ENCODE data around the gene PRRT3. TPM values are rescaled to one million over a fixed set of nuclear protein-coding genes. Genes with fewer than 3 reads are reported as not detected.
A peak's percentile ranks its signal among the peaks of the same experiment; 100 is the strongest.

Gene PRRT3
- total RNA-seq, 6 donors from 2014 or later, result 1.6 to 7.1 (median 4.5) TPM

DNA sequence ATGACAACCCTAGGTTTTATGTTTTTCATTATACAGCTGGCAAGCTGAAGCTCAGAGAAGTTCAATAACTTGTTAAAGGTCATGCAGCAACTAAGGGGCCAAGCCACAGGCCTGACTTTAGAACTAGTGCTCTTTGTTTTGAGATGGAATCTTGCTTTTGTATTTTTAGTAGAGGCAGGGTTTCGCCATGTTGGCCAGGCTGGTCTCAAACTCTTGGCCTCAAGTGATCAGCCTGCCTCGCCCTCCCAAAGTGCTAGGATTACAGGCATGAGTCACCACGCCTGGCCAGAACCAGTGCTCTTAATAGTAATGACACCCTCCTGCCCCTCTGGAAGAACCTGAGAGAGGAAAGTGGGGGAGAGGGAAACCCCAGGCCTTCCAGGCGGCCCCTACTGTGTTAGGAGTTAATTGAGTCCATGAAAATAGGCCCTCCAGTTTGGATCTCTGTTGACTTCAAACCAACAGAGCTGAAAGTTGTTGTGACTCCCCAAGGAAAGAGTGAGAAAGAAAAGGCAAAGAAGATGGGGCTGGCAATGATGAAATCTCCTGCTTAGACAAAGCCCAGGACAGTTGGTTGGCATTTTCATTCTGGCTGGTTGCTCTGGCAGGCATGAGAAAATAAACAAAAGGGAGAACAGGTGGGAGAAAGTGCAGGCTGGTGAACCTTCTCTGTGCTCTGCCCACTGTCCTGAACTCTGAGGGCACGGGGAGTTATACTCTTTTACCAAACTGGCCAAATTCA lies 3.6 kb upstream of the PRRT3 start:
- WGBS, 2 donors, result 81 to 85% methylated on average over 3 to 5 of the region's 5 CpGs
- Histone ChIP-seq H3K4me1 (peaks cover 10 to 12% (median 11%) of the 10 kb centered on the region in 4 donors), H3K4me3 (no peak overlapping the region), H3K27me3 (no peaks in the 10 kb centered on the region), H3K27ac (peak overlapping the region in 1 of 4 donors; percentile 14), H3K9me3 (no peaks in the 10 kb centered on the region), H3K36me3 (peaks cover 0 to 7% (median 1%) of the 10 kb centered on the region in 4 donors)
- ATAC-seq (ENCODE audit: low FRiP score in 2 of 2) (peak in 1 of 2 donors; percentile 45), DNase-seq (no peak)
- TF ChIP-seq, protein P1, sequence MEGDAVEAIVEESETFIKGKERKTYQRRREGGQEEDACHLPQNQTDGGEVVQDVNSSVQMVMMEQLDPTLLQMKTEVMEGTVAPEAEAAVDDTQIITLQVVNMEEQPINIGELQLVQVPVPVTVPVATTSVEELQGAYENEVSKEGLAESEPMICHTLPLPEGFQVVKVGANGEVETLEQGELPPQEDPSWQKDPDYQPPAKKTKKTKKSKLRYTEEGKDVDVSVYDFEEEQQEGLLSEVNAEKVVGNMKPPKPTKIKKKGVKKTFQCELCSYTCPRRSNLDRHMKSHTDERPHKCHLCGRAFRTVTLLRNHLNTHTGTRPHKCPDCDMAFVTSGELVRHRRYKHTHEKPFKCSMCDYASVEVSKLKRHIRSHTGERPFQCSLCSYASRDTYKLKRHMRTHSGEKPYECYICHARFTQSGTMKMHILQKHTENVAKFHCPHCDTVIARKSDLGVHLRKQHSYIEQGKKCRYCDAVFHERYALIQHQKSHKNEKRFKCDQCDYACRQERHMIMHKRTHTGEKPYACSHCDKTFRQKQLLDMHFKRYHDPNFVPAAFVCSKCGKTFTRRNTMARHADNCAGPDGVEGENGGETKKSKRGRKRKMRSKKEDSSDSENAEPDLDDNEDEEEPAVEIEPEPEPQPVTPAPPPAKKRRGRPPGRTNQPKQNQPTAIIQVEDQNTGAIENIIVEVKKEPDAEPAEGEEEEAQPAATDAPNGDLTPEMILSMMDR (IDR thresholded peaks at IDR 0.05), result no peak
- TF ChIP-seq EP300 (IDR thresholded peaks at IDR 0.05), result no peak
- TF ChIP-seq POLR2AphosphoS5 (IDR thresholded peaks at IDR 0.05), result no peak
- TF ChIP-seq POLR2A (IDR thresholded peaks at IDR 0.05), result no peak

DNA sequence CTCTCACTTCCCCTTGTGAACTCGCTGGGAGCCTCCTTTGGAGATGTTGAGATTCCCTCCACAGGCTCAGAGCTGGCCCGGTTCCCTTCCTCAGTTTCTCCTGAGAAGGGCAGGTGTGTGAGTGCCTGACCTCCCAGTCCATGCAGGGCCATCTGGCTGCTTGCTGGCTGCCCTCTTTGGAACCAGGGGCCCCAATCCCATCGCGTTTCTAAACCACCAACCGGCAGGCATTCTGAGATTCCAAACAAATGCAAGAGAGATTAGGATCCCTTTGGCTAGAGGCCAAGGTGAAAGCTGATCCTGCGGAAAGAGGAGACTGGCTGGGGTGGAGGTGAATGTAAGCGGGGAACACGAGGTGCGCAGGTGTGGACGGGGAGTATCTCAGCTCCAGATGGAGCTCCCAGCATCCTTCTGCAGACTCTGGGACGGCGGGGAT lies 2.9 kb upstream of the PRRT3 start:
- ATAC-seq (ENCODE audit: low FRiP score in 2 of 2), result no peak
- Histone ChIP-seq H3K27ac (no peak overlapping the region), H3K27me3 (no peaks in the 10 kb centered on the region), H3K9me3 (no peaks in the 10 kb centered on the region), H3K4me1 (peaks cover 10 to 12% (median 11%) of the 10 kb centered on the region in 4 donors), H3K4me3 (no peak overlapping the region), H3K36me3 (peaks cover 0 to under 1% (median 0%) of the 10 kb centered on the region in 4 donors)
- WGBS, 2 donors, result 59 to 62% methylated on average over 12 of the region's 12 CpGs
- TF ChIP-seq, protein P1 (IDR thresholded peaks at IDR 0.05), result no peak
- no peak for TF ChIP-seq EP300 (IDR thresholded peaks at IDR 0.05)
- TF ChIP-seq POLR2A (IDR thresholded peaks at IDR 0.05), result no peak
- TF ChIP-seq POLR2AphosphoS5 (IDR thresholded peaks at IDR 0.05), result no peak
- no peak for DNase-seq

DNA sequence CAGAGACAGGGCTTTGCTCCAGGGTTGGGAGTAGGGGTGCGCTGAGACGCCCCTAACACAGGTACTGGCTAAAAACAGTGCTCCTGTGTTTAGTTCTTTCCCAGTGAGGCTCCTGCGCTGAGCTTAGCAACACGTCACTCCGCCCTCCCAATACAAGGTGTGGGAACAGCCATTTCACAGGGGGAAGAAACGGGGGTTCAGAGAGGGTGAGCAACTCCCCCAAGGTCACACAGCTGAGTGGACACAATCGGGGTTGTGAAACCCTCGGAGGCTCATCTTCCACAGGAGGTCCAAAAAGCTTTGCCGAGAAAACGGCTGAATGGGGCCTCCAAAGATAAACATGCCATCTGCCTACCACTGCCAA lies 628 bp downstream of the PRRT3 start:
- DNase-seq, result no peak
- Histone ChIP-seq H3K4me3 (peak overlapping the region in 3 of 4 donors; percentile 49 to 62 (median 56)), H3K4me1 (peaks cover 15 to 24% (median 17%) of the 10 kb centered on the region in 4 donors), H3K36me3 (no peaks in the 10 kb centered on the region), H3K9me3 (no peaks in the 10 kb centered on the region), H3K27me3 (no peaks in the 10 kb centered on the region), H3K27ac (no peak overlapping the region)
- TF ChIP-seq, protein P1 (IDR thresholded peaks at IDR 0.05), result no peak
- TF ChIP-seq POLR2AphosphoS5 (IDR thresholded peaks at IDR 0.05), result no peak
- no peak for TF ChIP-seq EP300 (IDR thresholded peaks at IDR 0.05)
- 34 to 49% methylated on average over 9 to 10 of the region's 10 CpGs for WGBS, 2 donors
- ATAC-seq (ENCODE audit: low FRiP score in 2 of 2), result no peak

DNA sequence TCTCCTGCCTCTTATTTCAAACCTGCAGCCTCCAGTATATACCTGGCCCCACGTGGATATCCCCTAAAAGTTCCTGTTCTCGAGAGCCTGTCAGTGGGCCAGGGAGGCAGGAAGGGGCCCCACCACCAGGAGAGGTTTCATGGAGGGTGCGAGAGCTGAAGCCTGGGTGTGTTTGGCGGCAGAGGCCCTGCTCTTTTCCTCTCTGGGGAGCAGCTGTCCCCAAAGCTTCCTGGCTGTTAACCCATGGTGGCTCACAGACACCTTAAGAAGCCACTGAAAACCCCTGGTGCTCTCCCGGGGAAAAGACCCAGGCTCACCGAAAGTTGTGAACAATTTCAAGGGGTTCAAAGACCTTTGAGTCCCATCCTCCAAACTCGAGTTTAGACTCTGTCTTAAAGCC lies 1.1 kb downstream of the PRRT3 start:
- DNase-seq (no peak), ATAC-seq (ENCODE audit: low FRiP score in 2 of 2) (no peak)
- WGBS, 2 donors, result 30 to 48% methylated on average over 4 to 7 of the region's 7 CpGs
- TF ChIP-seq, protein P1 (IDR thresholded peaks at IDR 0.05), result no peak
- TF ChIP-seq POLR2A (IDR thresholded peaks at IDR 0.05), result no peak
- TF ChIP-seq POLR2AphosphoS5 (IDR thresholded peaks at IDR 0.05), result no peak
- TF ChIP-seq EP300 (IDR thresholded peaks at IDR 0.05), result no peak
- Histone ChIP-seq H3K4me3 (no peak overlapping the region), H3K4me1 (peaks cover 15 to 28% (median 17%) of the 10 kb centered on the region in 4 donors), H3K36me3 (no peaks in the 10 kb centered on the region), H3K9me3 (no peaks in the 10 kb centered on the region), H3K27me3 (no peaks in the 10 kb centered on the region), H3K27ac (no peak overlapping the region)

DNA sequence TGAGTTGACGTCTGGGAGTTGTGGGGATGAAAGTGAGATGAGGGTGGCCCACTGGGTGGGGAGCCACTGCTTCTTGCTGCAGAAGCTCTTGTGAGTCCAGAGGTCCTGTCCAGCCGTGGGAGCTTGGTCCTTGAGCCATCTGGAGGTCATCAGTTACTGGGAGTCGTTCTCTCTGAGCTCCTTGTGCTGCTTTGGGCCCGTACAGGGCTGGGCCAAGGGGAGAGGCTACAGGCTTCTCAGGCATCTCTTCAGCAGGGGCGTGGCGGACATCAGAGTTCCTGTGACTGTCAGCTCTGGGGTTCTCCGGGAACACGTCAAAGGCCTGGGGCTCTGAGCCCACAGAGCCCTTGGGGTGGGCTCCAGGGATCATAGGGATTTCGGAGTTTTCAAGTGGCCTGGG lies 2.6 kb downstream of the PRRT3 start:
- peaks cover 15 to 32% (median 20%) of the 10 kb centered on the region in 4 donors for H3K4me1 ChIP-seq
- no peak for TF ChIP-seq POLR2A (IDR thresholded peaks at IDR 0.05)
- TF ChIP-seq, protein P1 (IDR thresholded peaks at IDR 0.05), result no peak
- no peak for TF ChIP-seq EP300 (IDR thresholded peaks at IDR 0.05)
- TF ChIP-seq POLR2AphosphoS5 (IDR thresholded peaks at IDR 0.05), result no peak
- ATAC-seq (ENCODE audit: low FRiP score in 2 of 2) (no peak), DNase-seq (no peak)
- no peaks in the 10 kb centered on the region for H3K27me3 ChIP-seq
- WGBS, 2 donors, result 83 to 92% methylated on average over 4 to 9 of the region's 9 CpGs
- no peaks in the 10 kb centered on the region for H3K9me3 ChIP-seq
- H3K36me3 ChIP-seq, result peaks cover 0 to 3% (median under 1%) of the 10 kb centered on the region in 4 donors
- no peak overlapping the region for H3K4me3 ChIP-seq
- H3K27ac ChIP-seq, result no peak overlapping the region

Measured in upper lobe of left lung (tissue), 6 donors.